ENCODE measurements around the gene GTF3A. TPM values are rescaled to one million over a fixed set of nuclear protein-coding genes. Genes with fewer than 3 reads are reported as not detected.

Gene GTF3A
- total and polyA plus RNA-seq, 2 of the 8 experiments (the other 6 are each of a cell fraction or from before 2014, with no cell fraction given): 41.6 to 96.5 TPM

DNA sequence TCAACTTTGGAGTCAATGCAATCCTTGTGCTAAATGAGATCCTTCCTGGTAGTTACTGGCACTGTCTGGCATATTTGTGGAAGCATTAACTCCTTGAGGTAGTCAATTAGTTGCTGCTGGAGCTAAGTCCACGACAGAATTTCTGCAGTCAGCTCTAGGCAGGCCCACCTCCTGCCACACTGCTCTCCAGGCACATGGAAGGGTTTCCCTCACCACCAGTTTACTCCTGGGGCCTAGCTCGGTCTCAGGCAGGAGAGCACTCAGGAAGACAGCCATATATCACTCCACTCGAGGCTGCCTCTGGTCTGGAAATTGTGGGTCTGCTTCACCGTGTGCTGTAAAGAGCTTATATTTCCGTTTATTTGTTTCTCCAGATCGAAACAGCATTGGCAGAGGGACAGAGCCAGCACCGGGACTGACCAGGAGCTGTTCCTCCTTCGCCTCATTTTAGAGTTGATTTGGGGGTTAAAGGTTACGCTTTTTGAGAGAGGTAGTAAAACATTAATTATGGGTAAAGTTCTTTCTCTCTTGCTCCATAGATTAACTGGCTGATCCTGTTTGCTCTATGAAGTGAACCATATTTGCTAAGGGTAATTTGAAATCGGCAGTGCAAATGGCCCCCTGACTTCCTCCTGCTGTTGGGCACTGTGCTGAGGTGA, 20.6 kb upstream of the GTF3A start:
- H3K4me2 ChIP-seq (ENCODE audit: insufficient read depth in 1 of 2, low read depth in 2 of 2, low read length in 2 of 2): peak overlapping the region in 1 of 2 experiments; percentile 9; a peak in 1 of 4 replicates
- no peak for FAIRE-seq

More for the DNA sequence above, 20.6 kb upstream of the GTF3A start:
- no peak overlapping the region for H4K5ac ChIP-seq (ENCODE audit: insufficient read length, low read depth, low read length)
- no peaks in the 10 kb centered on the region for H4K20me1 ChIP-seq (replicated peaks in 1 of 2; ENCODE audit: control insufficient read depth in 1 of 2, insufficient read depth in 2 of 2, low read length in 2 of 2)
- H3K9me3 ChIP-seq (ENCODE audit: insufficient read depth in 2 of 2, low read depth in 1 of 2, low read length in 1 of 2): no peaks in the 10 kb centered on the region
- no peak overlapping the region for H2BK20ac ChIP-seq (ENCODE audit: low read length)
- H2BK5ac ChIP-seq (ENCODE audit: low read depth, low read length): no peak overlapping the region
- H2AFZ ChIP-seq (ENCODE audit: low read length): peak overlapping the region; percentile 30
- no peak overlapping the region for H4K91ac ChIP-seq (replicated peaks; ENCODE audit: insufficient read length, low read length)
- no peak overlapping the region for H2BK120ac ChIP-seq (replicated peaks; ENCODE audit: low read depth, low read length)
- H3K18ac ChIP-seq (ENCODE audit: extremely low read depth, low read length): no peak overlapping the region
- H3K27ac ChIP-seq (ENCODE audit: low read depth, low read length): no peak overlapping the region
- H3K4ac ChIP-seq (replicated peaks; ENCODE audit: insufficient read length, low read depth, low read length): no peak overlapping the region
- H3K79me2 ChIP-seq (ENCODE audit: control insufficient read depth in 1 of 2, insufficient read depth in 2 of 2, low read length in 2 of 2): no peaks in the 10 kb centered on the region
- H2AK5ac ChIP-seq (ENCODE audit: low read depth, low read length): no peak overlapping the region
- H3K56ac ChIP-seq (replicated peaks; ENCODE audit: insufficient read length, low read depth, low read length): no peak overlapping the region
- no peak overlapping the region for H3K14ac ChIP-seq (ENCODE audit: insufficient read length)
- H3K4me3 ChIP-seq (ENCODE audit: extremely low read depth in 1 of 4, insufficient read depth in 2 of 4, low read depth in 3 of 4, low read length in 4 of 4): no peak overlapping the region
- no peaks in the 10 kb centered on the region for H3K36me3 ChIP-seq (ENCODE audit: control insufficient read depth in 2 of 4, insufficient read depth in 4 of 4, low read length in 3 of 4)
- H3K4me1 ChIP-seq (replicated peaks in 1 of 4; ENCODE audit: control insufficient read depth in 3 of 4, insufficient read depth in 4 of 4, low read length in 3 of 4): peaks cover 6 to 10% (median 8%) of the 10 kb centered on the region in 4 experiments; a peak in 6 of 7 replicates
- H3K79me1 ChIP-seq (ENCODE audit: low read depth, low read length): no peaks in the 10 kb centered on the region
- TF ChIP-seq TBP (IDR thresholded peaks at IDR 0.05; ENCODE audit: low read depth, low read length) (no peak), BACH1 (IDR thresholded peaks at IDR 0.05; ENCODE audit: low read length) (no peak)
- no peaks in the 10 kb centered on the region for H3K27me3 ChIP-seq (replicated peaks in 1 of 4; ENCODE audit: control insufficient read depth in 3 of 4, extremely low read depth in 1 of 4, insufficient read depth in 3 of 4, low read length in 3 of 4)
- H3K23ac ChIP-seq (ENCODE audit: insufficient read length): no peak overlapping the region
- H3K23me2 ChIP-seq (ENCODE audit: low read depth, low read length): no peaks in the 10 kb centered on the region
- no peak overlapping the region for H3K9ac ChIP-seq (replicated peaks in 1 of 4; ENCODE audit: extremely low read depth in 1 of 4, low read depth in 3 of 4, low read length in 3 of 4)
- H2BK12ac ChIP-seq (ENCODE audit: low read depth, low read length): no peak overlapping the region
- CTCF ChIA-PET (ENCODE audit: partially characterized antibody): interaction anchor here (0.8 to 3.8 kb wide), 9 partner anchors 8 to 42 kb away, joined by 3 to 28 read pairs (median 4); partner anchors contain the start of gene GTF3A
- whole genome bisulfite sequencing, 2 experiments (ENCODE audit: extremely low coverage in 1 of 2, insufficient coverage in 1 of 2, insufficient read length in 1 of 2, insufficient replicate concordance in 2 of 2, low coverage in 1 of 2, low lambda C conversion rate in 2 of 2, missing lambda C conversion rate in 1 of 2): 84% methylated on average over 10 of the region's 10 CpGs; no CpG with 5 or more reads in 1 of the 2 experiments
- POLR2A ChIA-PET (ENCODE audit: partially characterized antibody): interaction anchor here (0.7 kb wide), 1 partner anchor 21 kb away, joined by 3 read pairs; no protein-coding TSS in a partner anchor
- H4K8ac ChIP-seq (ENCODE audit: extremely low read depth, insufficient read depth, low read length): no peak overlapping the region; the same call in 1 of the 2 replicates
- H2BK15ac ChIP-seq (ENCODE audit: low read length): no peak overlapping the region
- DNase-seq (ENCODE audit: low read depth in 1 of 2, low spot score in 2 of 2): no peak
